IMR-90 (cell line): ENCODE measurements around the gene ANKRD52. TPM values are rescaled to one million over a fixed set of nuclear protein-coding genes. Genes with fewer than 3 reads are reported as not detected.

Experiments used
- ATAC-seq: fragments of 200-7000 bp; cut with Tn5 transposase; 2 replicates; pipeline ENCODE4 v1.9.1; 2020; ENCODE audit warnings: low read depth, mild to moderate bottlenecking, moderate library complexity
- BruUV-seq: library from RNA; stranded (reverse); fragments of 400-500 nt; replicated peaks from 2 replicates; lab custom pipeline; 2021; lab: Mats Ljungman, UMichigan
- CTCF ChIA-PET: fragments of 300-600 bp; formaldehyde crosslinking; extraction: SDS; loops from one replicate; lab custom pipeline; 2021; ENCODE audit warnings: antibody characterized with exemption; lab: Yijun Ruan, JAX
- POLR2A ChIA-PET: fragments of 300-600 bp; sonication (Branson Sonifier 250); formaldehyde crosslinking; loops from one replicate; lab custom pipeline; 2022; ENCODE audit warnings: antibody characterized with exemption; ENCODE audit not compliant: unreplicated experiment; lab: Charles Lee
- DNase-seq: peaks from one replicate; pipeline ENCODE4 v3.0.0; 2013
- H2AFZ ChIP-seq: replicated peaks from 2 replicates; pipeline ENCODE3; 2013; ENCODE audit warnings: low read length, mild to moderate bottlenecking; ENCODE audit not compliant: poor library complexity
- H2AK5ac ChIP-seq: 2 replicates; pipeline ENCODE4 v1.6.1; 2013; ENCODE audit warnings: low read depth, low read length, inconsistent platforms
- H2AK9ac ChIP-seq: replicated peaks from 2 replicates; pipeline ENCODE3; 2013; ENCODE audit warnings: mild to moderate bottlenecking, low read depth, low read length, moderate library complexity; ENCODE audit not compliant: poor library complexity
- H2BK120ac ChIP-seq: 2 replicates; pipeline ENCODE4 v1.6.1; 2013; ENCODE audit warnings: low read depth, low read length, inconsistent platforms
- H2BK15ac ChIP-seq: 3 replicates; pipeline ENCODE4 v1.6.1; 2013; ENCODE audit warnings: low read depth, low read length, inconsistent platforms
- H2BK20ac ChIP-seq: 2 replicates; pipeline ENCODE4 v1.6.1; 2013; ENCODE audit warnings: low read depth, mild to moderate bottlenecking, inconsistent platforms, low read length, moderate library complexity
- H2BK5ac ChIP-seq: 2 replicates; pipeline ENCODE4 v1.6.1; 2013; ENCODE audit warnings: mild to moderate bottlenecking, low read depth, low read length, inconsistent platforms; ENCODE audit not compliant: poor library complexity, severe bottlenecking
- H3K14ac ChIP-seq: replicated peaks from 2 replicates; pipeline ENCODE4 v1.6.1; 2013; ENCODE audit warnings: low read depth, low read length, inconsistent platforms
- H3K18ac ChIP-seq: 2 replicates; pipeline ENCODE4 v1.6.1; 2013; ENCODE audit warnings: low read depth, low read length, control low read depth
- H3K23ac ChIP-seq: 2 replicates; pipeline ENCODE4 v1.6.1; 2013; ENCODE audit warnings: low read depth, low read length, inconsistent platforms
- H3K27ac ChIP-seq: 2 replicates; pipeline ENCODE4 v1.5.1; 2013; ENCODE audit warnings: mild to moderate bottlenecking, control low read depth, low read length; ENCODE audit not compliant: insufficient read depth
- H3K27me3 ChIP-seq: 2 replicates; pipeline ENCODE4 v1.6.1; 2013; ENCODE audit warnings: low read length; ENCODE audit not compliant: control insufficient read depth, insufficient read depth
- H3K36me3 ChIP-seq: 2 replicates; pipeline ENCODE4 v1.6.1; 2013; ENCODE audit warnings: low read length, mixed read lengths; ENCODE audit not compliant: control insufficient read depth, insufficient read depth
- H3K4ac ChIP-seq: 2 replicates; pipeline ENCODE4 v1.6.1; 2013; ENCODE audit warnings: low read depth, low read length, inconsistent platforms
- H3K4me1 ChIP-seq: 2 replicates; pipeline ENCODE4 v1.6.1; 2013; ENCODE audit warnings: low read length, mixed read lengths; ENCODE audit not compliant: control insufficient read depth, insufficient read depth
- H3K4me2 ChIP-seq: 2 replicates; pipeline ENCODE4 v1.6.1; 2013; ENCODE audit warnings: low read depth, mild to moderate bottlenecking, control low read depth, low read length, moderate library complexity
- H3K4me3 ChIP-seq: 2 replicates; pipeline ENCODE4 v1.5.1; 2013; ENCODE audit warnings: low read depth, mild to moderate bottlenecking, control low read depth, low read length, moderate library complexity; ENCODE audit not compliant: insufficient read depth
- H3K56ac ChIP-seq: 2 replicates; pipeline ENCODE4 v1.6.1; 2013; ENCODE audit warnings: low read length, inconsistent platforms; ENCODE audit not compliant: insufficient read depth; ENCODE audit errors: extremely low read depth
- H3K79me1 ChIP-seq, 2 experiments: 2 replicates each; pipeline ENCODE4 v1.6.1; 2013; ENCODE audit warnings: low read length in 2 of 2, inconsistent platforms in 1 of 2, low read depth in 1 of 2
- H3K9ac ChIP-seq: 2 replicates; pipeline ENCODE4 v1.6.1; 2013; ENCODE audit warnings: low read depth, low read length, control low read depth
- H3K9me1 ChIP-seq: 2 replicates; pipeline ENCODE4 v1.6.1; 2013; ENCODE audit warnings: low read length, inconsistent platforms; ENCODE audit not compliant: insufficient read depth
- H3K9me3 ChIP-seq: 2 replicates; pipeline ENCODE4 v1.6.1; 2013; ENCODE audit warnings: low read length; ENCODE audit not compliant: control insufficient read depth, insufficient read depth
- H4K20me1 ChIP-seq: 2 replicates; pipeline ENCODE4 v1.6.1; 2013; ENCODE audit warnings: low read length, inconsistent platforms; ENCODE audit not compliant: insufficient read depth
- H4K5ac ChIP-seq: 2 replicates; pipeline ENCODE4 v1.6.1; 2013; ENCODE audit warnings: mild to moderate bottlenecking, low read depth, low read length, control low read depth
- H4K8ac ChIP-seq, 2 experiments: 2 replicates each; pipeline ENCODE4 v1.6.1; 2013; ENCODE audit warnings: low read depth in 2 of 2, low read length in 2 of 2, control low read depth in 1 of 2, inconsistent platforms in 1 of 2
- H4K91ac ChIP-seq: 2 replicates; pipeline ENCODE4 v1.6.1; 2013; ENCODE audit warnings: low read depth, low read length, inconsistent platforms; ENCODE audit not compliant: insufficient read depth
- BHLHE40 ChIP-seq: fragments of 150-350 bp; IDR thresholded peaks from 2 replicates; pipeline ENCODE4 v1.6.1; 2016; ENCODE audit warnings: mild to moderate bottlenecking, low read depth, low read length
- CEBPB ChIP-seq: IDR thresholded peaks from 2 replicates; pipeline ENCODE4 v1.6.1; 2012; ENCODE audit warnings: low read depth, low read length, improper control_type of control experiment
- ELK1 ChIP-seq: fragments of 150-350 bp; IDR thresholded peaks from 2 replicates; pipeline ENCODE4 v1.6.1; 2016; ENCODE audit warnings: low read depth, mild to moderate bottlenecking, low read length, moderate library complexity, borderline replicate concordance
- FOS ChIP-seq: fragments of 150-350 bp; IDR thresholded peaks from 2 replicates; pipeline ENCODE4 v1.6.1; 2016; ENCODE audit warnings: low read depth, low read length
- MAFK ChIP-seq: IDR thresholded peaks from 2 replicates; pipeline ENCODE4 v1.6.1; 2012; ENCODE audit warnings: low read depth, low read length, improper control_type of control experiment
- MAZ ChIP-seq: IDR thresholded peaks from 2 replicates; pipeline ENCODE4 v1.6.1; 2012; ENCODE audit warnings: low read depth, mild to moderate bottlenecking, low read length, improper control_type of control experiment, moderate library complexity, borderline replicate concordance
- MXI1 ChIP-seq: IDR thresholded peaks from 2 replicates; pipeline ENCODE4 v1.6.1; 2012; ENCODE audit warnings: low read depth, mild to moderate bottlenecking, low read length, moderate library complexity, borderline replicate concordance
- NFE2L2 ChIP-seq: fragments of 150-350 bp; IDR thresholded peaks from 2 replicates; pipeline ENCODE4 v1.6.1; 2016; ENCODE audit warnings: low read depth, mild to moderate bottlenecking, low read length
- POLR2A ChIP-seq: IDR thresholded peaks from 2 replicates; pipeline ENCODE4 v1.6.1; 2012; ENCODE audit warnings: mild to moderate bottlenecking, low read depth, low read length
- RAD21 ChIP-seq: IDR thresholded peaks from 2 replicates; pipeline ENCODE4 v1.6.1; 2012; ENCODE audit warnings: low read length, improper control_type of control experiment
- RCOR1 ChIP-seq: IDR thresholded peaks from 2 replicates; pipeline ENCODE4 v1.6.1; 2012; ENCODE audit warnings: mild to moderate bottlenecking, low read length, improper control_type of control experiment; ENCODE audit not compliant: insufficient replicate concordance
- USF2 ChIP-seq: fragments of 150-350 bp; IDR thresholded peaks from 2 replicates; pipeline ENCODE4 v1.6.1; 2017; ENCODE audit warnings: mild to moderate bottlenecking, antibody characterized with exemption, low read length, low read depth
- WGBS, 2 experiments: methylation state at CpG; one replicate each; pipeline versions ENCODE4 v1.1.5 to v1.1.7; 2013; ENCODE audit warnings: missing lambda C conversion rate in 2 of 2; ENCODE audit not compliant: insufficient read length in 1 of 2; ENCODE audit errors: extremely low coverage in 2 of 2; 5-methylcytosine and 5-hydroxymethylcytosine counted together
- dilution Hi-C: fragments of 300-500 bp; cut with HindIII; formaldehyde crosslinking; loops from one replicate; pipeline ENCODE4 v1.14.3; 2018; ENCODE audit warnings: low sequenced_read_pairs; ENCODE audit not compliant: unreplicated experiment
- in situ Hi-C: fragments of 300-500 bp; cut with MboI; formaldehyde crosslinking; loops from 3 replicates; pipeline ENCODE4 v1.14.3; 2019; ENCODE audit warnings: low sequenced_read_pairs, inconsistent platforms, mixed read lengths
- intact Hi-C: fragments of 100-400 bp; cut with micrococcal nuclease; formaldehyde crosslinking; loops from 2 replicates; pipeline ENCODE4 v1.10.0; 2022
- polyA plus RNA-seq, 3 experiments: library from polyadenylated mRNA; depleted of rRNA; stranded (reverse); fragments of >200 nt; gene quantifications; 2 replicates each; pipeline ENCODE4 v1.2.3, GENCODE V29; 2012; ENCODE audit warnings: low replicate concordance in 1 of 3
- total RNA-seq: library from RNA; depleted of rRNA; stranded (reverse); fragments of >200 nt; gene quantifications from 2 replicates; pipeline ENCODE4 v1.2.3, GENCODE V29; 2012

Gene ANKRD52
- total and polyA plus RNA-seq, 2 of the 4 experiments (the other 2 are of a cell fraction): 15.4 to 35.9 TPM

GRCh38 chr12:56224102-56224701 lies 34.0 kb downstream of the ANKRD52 start, which contains the start of gene NABP2 (continued):
- TF ChIP-seq ELK1 (no peak), MAFK (no peak)

GRCh38 chr12:56223571-56224101 lies 34.5 kb downstream of the ANKRD52 start:
- peak overlapping the region; percentile 63; the same call in 2 of the 3 replicates for H2BK15ac ChIP-seq
- dilution Hi-C loops (no loop called here), intact Hi-C loops (loop anchor here (1.0 kb wide), 3 partner anchors 26 to 104 kb away; no protein-coding TSS in a partner anchor), in situ Hi-C loops (no loop called here)
- WGBS, 2 experiments: no CpG with 5 or more reads among the region's 15 CpGs
- H3K4me2 ChIP-seq: peak overlapping the region; percentile 65
- H4K20me1 ChIP-seq: no peaks in the 10 kb centered on the region
- ChIA-PET POLR2A (no interaction called here), CTCF (interaction anchor here (0.7 kb wide), 2 partner anchors 32 to 249 kb away, joined by 3 read pairs; no protein-coding TSS in a partner anchor)
- DNase-seq (no peak), ATAC-seq (no peak)
- no peaks in the 10 kb centered on the region for H3K9me3 ChIP-seq
- peaks cover 13% of the 10 kb centered on the region for H3K9me1 ChIP-seq
- peak overlapping the region; percentile 73 for H3K56ac ChIP-seq
- H3K4me3 ChIP-seq: peak overlapping the region; percentile 13; the same call in 1 of the 2 replicates
- peaks cover 19 to 41% of the 10 kb centered on the region in 2 experiments for H3K79me1 ChIP-seq
- peak overlapping the region; percentile 22 for H2AK5ac ChIP-seq
- peak overlapping the region; percentile 27; the same call in 1 of the 2 replicates for H2BK20ac ChIP-seq
- peak overlapping the region; percentile 47 for H2AK9ac ChIP-seq
- peak overlapping the region; percentile 70; the same call in 1 of the 2 replicates for H2BK120ac ChIP-seq
- peak overlapping the region; percentile 90 to 94 for H4K8ac ChIP-seq
- H3K18ac ChIP-seq: peak overlapping the region; percentile 7; the same call in 1 of the 2 replicates
- H3K4me1 ChIP-seq: peaks cover 4% of the 10 kb centered on the region; the same call in 1 of the 2 replicates
- H3K27me3 ChIP-seq: no peaks in the 10 kb centered on the region
- H3K36me3 ChIP-seq: peaks cover 2% of the 10 kb centered on the region; the same call in 1 of the 2 replicates
- H2AFZ ChIP-seq: peak overlapping the region; percentile 92
- BruUV-seq: no TSS peak
- H3K27ac ChIP-seq: peak overlapping the region; percentile 73
- H2BK5ac ChIP-seq: peak overlapping the region; percentile 74
- peak overlapping the region; percentile 84 for H3K14ac ChIP-seq
- H4K5ac ChIP-seq: peak overlapping the region; percentile 65
- peak overlapping the region; percentile 70; the same call in 1 of the 2 replicates for H3K23ac ChIP-seq
- peak overlapping the region; percentile 83 for H3K4ac ChIP-seq
- H3K9ac ChIP-seq: peak overlapping the region; percentile 77
- peak overlapping the region; percentile 87 for H4K91ac ChIP-seq
- no peak for TF ChIP-seq FOS
- no peak for TF ChIP-seq BHLHE40
- no peak for TF ChIP-seq CEBPB
- TF ChIP-seq NFE2L2: no peak
- no peak for TF ChIP-seq RAD21
- TF ChIP-seq RCOR1: no peak
- no peak for TF ChIP-seq POLR2A
- no peak for TF ChIP-seq ELK1
- TF ChIP-seq MAFK: no peak
- TF ChIP-seq MXI1: no peak
- no peak for TF ChIP-seq USF2
- TF ChIP-seq MAZ: no peak
